Neural progenitor cell (in vitro differentiated cells): ENCODE results near the gene TGFB2. TPM values are rescaled to one million over a fixed set of nuclear protein-coding genes. Genes with fewer than 3 reads are reported as not detected.
A peak's percentile ranks its signal among the peaks of the same experiment; 100 is the strongest.

ENCODE experiments used
- DNase-seq: peaks from one replicate; pipeline ENCODE4 v3.0.0-alpha.2; 2016; ENCODE audit warnings: low spot score
- H2AFZ ChIP-seq: fragments of 200-600 bp; sonication (generic); replicated peaks from 2 replicates; pipeline ENCODE4 v1.6.1; 2016; ENCODE audit warnings: antibody characterized with exemption
- H3F3A ChIP-seq: fragments of 200-600 bp; sonication (generic); 2 replicates; pipeline ENCODE4 v1.6.1; 2016; ENCODE audit warnings: antibody characterized with exemption, low read depth
- H3K27ac ChIP-seq: fragments of 200-600 bp; sonication (generic); 2 replicates; pipeline ENCODE4 v1.5.1; 2016; ENCODE audit warnings: mild to moderate bottlenecking
- H3K27me3 ChIP-seq: fragments of 200-600 bp; sonication (generic); 2 replicates; pipeline ENCODE4 v1.6.1; 2016; ENCODE audit warnings: mild to moderate bottlenecking, moderate library complexity
- H3K36me3 ChIP-seq: fragments of 200-600 bp; sonication (generic); 2 replicates; pipeline ENCODE4 v1.5.1; 2016
- H3K4me1 ChIP-seq: fragments of 200-600 bp; sonication (generic); 2 replicates; pipeline ENCODE4 v1.6.1; 2016; ENCODE audit warnings: mixed run types
- H3K4me2 ChIP-seq: fragments of 200-600 bp; sonication (generic); 2 replicates; pipeline ENCODE4 v1.6.1; 2016
- H3K4me3 ChIP-seq: fragments of 200-600 bp; sonication (generic); 2 replicates; pipeline ENCODE4 v1.5.1; 2016
- H3K79me2 ChIP-seq: fragments of 200-600 bp; sonication (generic); 2 replicates; pipeline ENCODE4 v1.6.1; 2016; ENCODE audit warnings: low read depth
- H3K9ac ChIP-seq: fragments of 200-600 bp; sonication (generic); 2 replicates; pipeline ENCODE4 v1.6.1; 2016
- H3K9me3 ChIP-seq: fragments of 200-600 bp; sonication (generic); 2 replicates; pipeline ENCODE4 v1.5.1; 2016; ENCODE audit warnings: low read depth
- H4K20me1 ChIP-seq: fragments of 200-600 bp; sonication (generic); 2 replicates; pipeline ENCODE4 v1.6.1; 2016; ENCODE audit warnings: low read depth
- H3K27ac Mint-ChIP-seq: 3 replicates; pipeline ENCODE4 v1.8.0; 2021; ENCODE audit warnings: mixed read lengths
- H3K27me3 Mint-ChIP-seq: 2 replicates; pipeline ENCODE4 v1.8.0; 2022; ENCODE audit warnings: low read depth, mild to moderate bottlenecking, inconsistent platforms, moderate library complexity, mixed read lengths; ENCODE audit not compliant: insufficient read depth
- H3K36me3 Mint-ChIP-seq: 3 replicates; pipeline ENCODE4 v1.8.0; 2021; ENCODE audit warnings: mixed read lengths
- H3K4me1 Mint-ChIP-seq: 3 replicates; pipeline ENCODE4 v1.8.0; 2021; ENCODE audit warnings: mixed read lengths
- H3K4me3 Mint-ChIP-seq: 3 replicates; pipeline ENCODE4 v1.8.0; 2021; ENCODE audit warnings: mild to moderate bottlenecking, moderate library complexity, mixed read lengths
- H3K9me3 Mint-ChIP-seq: 3 replicates; pipeline ENCODE4 v1.8.0; 2020; ENCODE audit warnings: mixed read lengths
- CTCF ChIP-seq: fragments of 200-600 bp; sonication (generic); IDR thresholded peaks from 2 replicates; pipeline ENCODE4 v1.5.1; 2017; ENCODE audit warnings: antibody characterized with exemption, mild to moderate bottlenecking
- EZH2 ChIP-seq: fragments of 200-600 bp; sonication (generic); IDR thresholded peaks from 2 replicates; pipeline ENCODE4 v1.6.1; 2017; ENCODE audit warnings: antibody characterized with exemption, mild to moderate bottlenecking, moderate library complexity
- EZH2phosphoT487 ChIP-seq: fragments of 200-600 bp; sonication (generic); IDR thresholded peaks from 2 replicates; pipeline ENCODE4 v1.6.1; 2017; ENCODE audit warnings: antibody characterized with exemption
- total RNA-seq: library from RNA; depleted of rRNA; stranded (reverse); fragments of >200 nt; gene quantifications from 2 replicates; pipeline ENCODE4 v1.2.3, GENCODE V29; 2015; ENCODE audit warnings: low replicate concordance

TGFB2 gene
- total RNA-seq, 1 donor from 2014 or later, result 1.9 TPM

- DNase-seq, result peak; percentile 38
- no peak overlapping the region for H3K27ac Mint-ChIP-seq
- no peak overlapping the region for H3K4me2 ChIP-seq
- no peak overlapping the region for H2AFZ ChIP-seq
- no peak overlapping the region for H3K27ac ChIP-seq
- H3F3A ChIP-seq, result no peaks in the 10 kb centered on the region
- no peak overlapping the region for H3K9ac ChIP-seq
- no peaks in the 10 kb centered on the region for H3K36me3 ChIP-seq
- H3K9me3 Mint-ChIP-seq, result no peaks in the 10 kb centered on the region
- H3K27me3 ChIP-seq, result peaks cover 9% of the 10 kb centered on the region
- H3K4me3 ChIP-seq, result no peak overlapping the region
- no peak overlapping the region for H3K4me3 Mint-ChIP-seq
- H4K20me1 ChIP-seq, result no peaks in the 10 kb centered on the region
- TF ChIP-seq EZH2phosphoT487, result no peak
- peak; percentile 85 for TF ChIP-seq CTCF
- TF ChIP-seq EZH2, result no peak
- H3K79me2 ChIP-seq, result no peaks in the 10 kb centered on the region
- no peaks in the 10 kb centered on the region for H3K36me3 Mint-ChIP-seq
- no peaks in the 10 kb centered on the region for H3K27me3 Mint-ChIP-seq
- peaks cover 22% of the 10 kb centered on the region for H3K4me1 Mint-ChIP-seq
- no peaks in the 10 kb centered on the region for H3K9me3 ChIP-seq
- H3K4me1 ChIP-seq, result peaks cover 10% of the 10 kb centered on the region
Observed at GRCh38 chr1:218339267-218339831, 5.8 kb upstream of the TGFB2 start.

- Histone ChIP-seq H3K9ac (no peak overlapping the region), H3K27ac (no peak overlapping the region), H3K9me3 (no peaks in the 10 kb centered on the region), H3K36me3 (no peaks in the 10 kb centered on the region), H3F3A (peaks cover 2% of the 10 kb centered on the region), H3K79me2 (no peaks in the 10 kb centered on the region), H3K4me2 (no peak overlapping the region), H3K4me3 (no peak overlapping the region), H3K27me3 (peaks cover 28% of the 10 kb centered on the region), H4K20me1 (no peaks in the 10 kb centered on the region), H3K4me1 (peaks cover 10% of the 10 kb centered on the region), H2AFZ (no peak overlapping the region)
- no peak overlapping the region for H3K4me3 Mint-ChIP-seq
- H3K36me3 Mint-ChIP-seq, result no peaks in the 10 kb centered on the region
- no peak overlapping the region for H3K27ac Mint-ChIP-seq
- H3K27me3 Mint-ChIP-seq, result peaks cover 3% of the 10 kb centered on the region
- H3K4me1 Mint-ChIP-seq, result peaks cover 20% of the 10 kb centered on the region
- DNase-seq, result no peak
- TF ChIP-seq EZH2, result no peak
- no peak for TF ChIP-seq EZH2phosphoT487
- TF ChIP-seq CTCF, result no peak
- H3K9me3 Mint-ChIP-seq, result no peaks in the 10 kb centered on the region
Observed at GRCh38 chr1:218341325-218341724, 3.8 kb upstream of the TGFB2 start.

GRCh38 chr1:218342091-218342490 lies 3.0 kb upstream of the TGFB2 start:
- peaks cover 10% of the 10 kb centered on the region for H3F3A ChIP-seq
- no peaks in the 10 kb centered on the region for H4K20me1 ChIP-seq
- no peak overlapping the region for H3K27ac Mint-ChIP-seq
- H3K9me3 Mint-ChIP-seq, result no peaks in the 10 kb centered on the region
- TF ChIP-seq EZH2, result no peak
- TF ChIP-seq EZH2phosphoT487, result no peak
- TF ChIP-seq CTCF, result no peak
- H3K36me3 Mint-ChIP-seq, result no peaks in the 10 kb centered on the region
- H3K4me1 Mint-ChIP-seq, result peaks cover 24% of the 10 kb centered on the region
- H3K36me3 ChIP-seq, result no peaks in the 10 kb centered on the region
- peaks cover 10% of the 10 kb centered on the region for H3K4me1 ChIP-seq
- peak overlapping the region; percentile 21 for H3K4me2 ChIP-seq
- H3K9ac ChIP-seq, result no peak overlapping the region
- no peaks in the 10 kb centered on the region for H3K79me2 ChIP-seq
- DNase-seq, result no peak
- H3K27ac ChIP-seq, result no peak overlapping the region
- H2AFZ ChIP-seq, result no peak overlapping the region
- H3K4me3 ChIP-seq, result no peak overlapping the region
- H3K9me3 ChIP-seq, result no peaks in the 10 kb centered on the region
- peaks cover 11% of the 10 kb centered on the region for H3K27me3 Mint-ChIP-seq
- peaks cover 35% of the 10 kb centered on the region for H3K27me3 ChIP-seq
- H3K4me3 Mint-ChIP-seq, result no peak overlapping the region
